K562 (cell line): Measurements from ENCODE around the gene ZBTB14. TPM values are rescaled to one million over a fixed set of nuclear protein-coding genes. Genes with fewer than 3 reads are reported as not detected.

Experiments used
- ATF4 ChIP-seq: fragments of 450-650 bp; formaldehyde crosslinking; IDR thresholded peaks from 2 replicates; pipeline ENCODE4 v1.4.0; 2022; ENCODE audit warnings: mild to moderate bottlenecking, moderate library complexity
- CBX1 ChIP-seq: sonication (generic); IDR thresholded peaks from 2 replicates; pipeline ENCODE4 v1.6.1; 2016; ENCODE audit warnings: antibody characterized with exemption, low read depth, mild to moderate bottlenecking
- CCAR2 ChIP-seq: fragments of 200-400 bp; formaldehyde crosslinking; IDR thresholded peaks from 2 replicates; pipeline ENCODE4 v1.6.1; 2017; ENCODE audit warnings: mild to moderate bottlenecking, low read depth, low read length
- ERF ChIP-seq: fragments of 450-650 bp; formaldehyde crosslinking; IDR thresholded peaks from 2 replicates; pipeline ENCODE4 v1.4.0; 2020; ENCODE audit warnings: mild to moderate bottlenecking, mixed read lengths
- FOXK1 ChIP-seq: sonication (generic); formaldehyde crosslinking; IDR thresholded peaks from 2 replicates; pipeline ENCODE4 v1.8.0; 2022; ENCODE audit warnings: missing genetic modification reagents, mild to moderate bottlenecking, borderline replicate concordance
- GTF2E2 ChIP-seq: fragments of 200-800 bp; sonication (Bioruptor generic); IDR thresholded peaks from 2 replicates; pipeline ENCODE4 v1.6.1; 2016; ENCODE audit warnings: missing genetic modification characterization, missing compliant biosample characterization
- HNRNPH1 ChIP-seq: fragments of 200-400 bp; formaldehyde crosslinking; optimal IDR thresholded peaks from 2 replicates; pipeline ENCODE3; 2017; ENCODE audit warnings: low read depth, mild to moderate bottlenecking, low read length, moderate library complexity
- JUND ChIP-seq, 2 experiments: IDR thresholded peaks; 2 replicates in 1 of 2; 3 replicates in 1 of 2; pipeline ENCODE4 v1.6.1; 2011; ENCODE audit warnings: borderline replicate concordance in 2 of 2, low read depth in 2 of 2, low read length in 2 of 2, improper control_type of control experiment in 1 of 2, missing biosample characterization in 1 of 2, missing genetic modification characterization in 1 of 2, missing genetic modification reagents in 1 of 2
- MEIS2 ChIP-seq: fragments of 450-650 bp; IDR thresholded peaks from 2 replicates; pipeline ENCODE4 v1.6.1; 2014; ENCODE audit warnings: mild to moderate bottlenecking; ENCODE audit not compliant: partially characterized antibody
- RAD21 ChIP-seq, 2 experiments: fragments of 250-450 bp in 1 of 2; fragments of 450-650 bp in 1 of 2; sonication (Bioruptor Pico) in 1 of 2; formaldehyde crosslinking in 1 of 2; IDR thresholded peaks in 1 of 2; conservative IDR thresholded peaks in 1 of 2; 2 replicates each; pipeline versions ENCODE4 v1.4.0 to v1.8.0; 2020 to 2022; ENCODE audit warnings: mild to moderate bottlenecking in 2 of 2, moderate library complexity in 1 of 2
- RBFOX2 ChIP-seq: fragments of 200-400 bp; formaldehyde crosslinking; IDR thresholded peaks from 2 replicates; pipeline ENCODE4 v1.6.1; 2017; ENCODE audit warnings: low read depth, mild to moderate bottlenecking, low read length, moderate library complexity
- SAP30 ChIP-seq: fragments of 200-600 bp; sonication (generic); IDR thresholded peaks from 2 replicates; pipeline ENCODE4 v1.6.1; 2012; ENCODE audit warnings: borderline replicate concordance, low read depth, mild to moderate bottlenecking, moderate library complexity, low read length, control low read depth, inconsistent platforms; ENCODE audit not compliant: insufficient read depth, poor library complexity, severe bottlenecking
- SUPT5H ChIP-seq: fragments of 450-650 bp; IDR thresholded peaks from 2 replicates; pipeline ENCODE4 v1.6.1; 2016
- TAF7 ChIP-seq: fragments of 450-650 bp; IDR thresholded peaks from 2 replicates; pipeline ENCODE4 v1.6.1; 2016; ENCODE audit warnings: missing genetic modification characterization, missing compliant biosample characterization
- TBP ChIP-seq: optimal IDR thresholded peaks from 2 replicates; pipeline ENCODE3; 2011; ENCODE audit warnings: low read depth, low read length, improper control_type of control experiment
- THAP12 ChIP-seq: fragments of 250-450 bp; sonication (Bioruptor Pico); IDR thresholded peaks from 2 replicates; pipeline ENCODE4 v1.9.0; 2021; ENCODE audit warnings: mild to moderate bottlenecking, inconsistent platforms
- ZBED1 ChIP-seq: IDR thresholded peaks from 2 replicates; pipeline ENCODE4 v1.6.1; 2014
- ZNF740 ChIP-seq, 3 experiments: fragments of 200-800 bp in 1 of 3; sonication (Bioruptor generic) in 1 of 3; sonication (generic) in 1 of 3; formaldehyde crosslinking in 1 of 3; IDR thresholded peaks; 2 replicates each; pipeline versions ENCODE4 v1.6.1 to v1.8.0; 2016 to 2022; ENCODE audit warnings: mild to moderate bottlenecking in 2 of 3, missing compliant biosample characterization in 2 of 3, missing genetic modification characterization in 2 of 3, missing genetic modification reagents in 1 of 3
- polyA plus RNA-seq, 8 experiments: library from polyadenylated mRNA; depleted of rRNA in 4 of 8; stranded (reverse) in 5 of 8; unstranded in 3 of 8; fragments of >200 nt; fragmentation: Nextera tagmentation in 2 of 8; fragmentation: Illumina TruSeq in 1 of 8; extraction: Ambion mirVana in 2 of 8; extraction: Trizol in 1 of 8; gene quantifications; 2 replicates each; pipeline versions ENCODE4 v1.2.1 to v1.2.3, GENCODE V29; 2011 to 2014; ENCODE audit warnings: inconsistent platforms in 1 of 8, missing spikeins in 1 of 8
- total RNA-seq, 7 experiments: library from RNA; depleted of rRNA in 6 of 7; stranded (reverse); fragments of >200 nt in 6 of 7; fragmentation: Illumina TruSeq in 2 of 7; extraction: Trizol in 2 of 7; gene quantifications; 2 replicates each; pipeline versions ENCODE4 v1.2.1 to v1.2.3, GENCODE V29; 2011 to 2021; ENCODE audit warnings: low replicate concordance in 1 of 7
- TF ChIP-seq, protein P1 (sequence below): sonication (generic); formaldehyde crosslinking; IDR thresholded peaks from 2 replicates; pipeline ENCODE4 v1.8.1; 2022; ENCODE audit warnings: missing genetic modification reagents
- TF ChIP-seq, protein P2 (sequence below): fragments of 250-450 bp; sonication (Bioruptor Pico); IDR thresholded peaks from 2 replicates; pipeline ENCODE4 v1.8.0; 2021; ENCODE audit warnings: borderline replicate concordance, mild to moderate bottlenecking, moderate library complexity; ENCODE audit not compliant: poor library complexity, severe bottlenecking

The ZBTB14 gene
- total and polyA plus RNA-seq, 9 of the 15 experiments (the other 6 are each of a cell fraction or from before 2014, with no cell fraction given) = 2.8 to 12.6 (median 9.0) TPM

DNA sequence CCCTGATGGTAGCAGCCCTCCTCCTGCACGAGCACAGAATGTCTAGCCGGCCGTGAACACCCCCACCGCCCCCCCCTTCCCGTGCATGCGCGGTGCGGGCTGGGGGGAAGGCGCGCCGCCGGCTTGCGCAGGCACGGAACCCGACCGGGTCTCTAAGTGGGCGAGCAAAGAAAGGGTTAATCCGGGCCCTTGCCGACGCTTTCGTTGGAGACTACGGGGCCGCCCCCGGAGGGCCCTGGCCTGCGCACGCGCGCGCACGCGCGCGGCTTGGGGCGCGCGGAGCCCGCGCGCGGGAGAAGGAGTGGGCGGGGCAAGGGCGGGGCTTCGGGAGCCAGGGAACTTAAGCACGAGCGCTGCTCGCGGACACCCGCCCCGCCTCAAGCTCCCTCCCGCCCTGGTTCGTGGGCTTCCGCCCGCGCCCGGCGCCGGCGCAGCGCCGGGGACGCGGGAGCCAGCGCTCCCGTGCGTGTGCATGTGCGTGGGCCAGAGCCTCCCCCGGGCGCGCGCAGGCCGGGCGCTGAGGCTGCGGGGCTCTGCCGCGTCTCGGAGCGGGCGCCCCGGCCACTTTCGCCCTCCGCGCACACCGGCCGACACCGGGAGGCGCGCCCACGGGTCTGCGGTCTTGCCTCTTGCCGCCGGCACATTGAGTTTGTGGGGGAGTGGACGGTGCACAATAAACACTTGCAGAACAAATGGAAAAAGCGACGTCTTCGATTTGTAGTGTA, 617 bp upstream of the ZBTB14 start (continued):
- TF ChIP-seq, protein P1, sequence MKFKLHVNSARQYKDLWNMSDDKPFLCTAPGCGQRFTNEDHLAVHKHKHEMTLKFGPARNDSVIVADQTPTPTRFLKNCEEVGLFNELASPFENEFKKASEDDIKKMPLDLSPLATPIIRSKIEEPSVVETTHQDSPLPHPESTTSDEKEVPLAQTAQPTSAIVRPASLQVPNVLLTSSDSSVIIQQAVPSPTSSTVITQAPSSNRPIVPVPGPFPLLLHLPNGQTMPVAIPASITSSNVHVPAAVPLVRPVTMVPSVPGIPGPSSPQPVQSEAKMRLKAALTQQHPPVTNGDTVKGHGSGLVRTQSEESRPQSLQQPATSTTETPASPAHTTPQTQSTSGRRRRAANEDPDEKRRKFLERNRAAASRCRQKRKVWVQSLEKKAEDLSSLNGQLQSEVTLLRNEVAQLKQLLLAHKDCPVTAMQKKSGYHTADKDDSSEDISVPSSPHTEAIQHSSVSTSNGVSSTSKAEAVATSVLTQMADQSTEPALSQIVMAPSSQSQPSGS (CRISPR knock-in tag) = no peak
- TF ChIP-seq RBFOX2 (peak; percentile 86), CBX1 (peak; percentile 16; the same call in 1 of the 2 replicates), GTF2E2 (peak; percentile 90), RAD21 (CRISPR knock-in tag; conservative IDR thresholded peaks at IDR 0.05 in 1 of 2, IDR thresholded peaks at IDR 0.05 in 1 of 2) (no peak), JUND (IDR thresholded peaks at IDR 0.05; ENCODE audit: borderline replicate concordance, low read depth, low read length) (no peak), JUND (tag; IDR thresholded peaks at IDR 0.05; ENCODE audit: borderline replicate concordance, low read depth, low read length) (peak; percentile 8; the same call in 1 of the 3 replicates), CCAR2 (no peak), FOXK1 (CRISPR knock-in tag) (no peak), SUPT5H (no peak; the same call in 1 of the 2 replicates), HNRNPH1 (no peak), TBP (peak; percentile 63), TAF7 (tag) (no peak), ZNF740 (CRISPR knock-in tag; IDR thresholded peaks at IDR 0.05) (peak; percentile 98), ZNF740 (tag; IDR thresholded peaks at IDR 0.05) (peak in 1 of 2 experiments; percentile 99; a peak in 2 of 4 replicates), ERF (CRISPR knock-in tag) (peak; percentile 65), ATF4 (CRISPR knock-in tag) (peak; percentile 63), MEIS2 (peak; percentile 91), ZBED1 (no peak), SAP30 (peak; percentile 42), THAP12 (peak; percentile 89; the same call in 1 of the 2 replicates)
- TF ChIP-seq, protein P2, sequence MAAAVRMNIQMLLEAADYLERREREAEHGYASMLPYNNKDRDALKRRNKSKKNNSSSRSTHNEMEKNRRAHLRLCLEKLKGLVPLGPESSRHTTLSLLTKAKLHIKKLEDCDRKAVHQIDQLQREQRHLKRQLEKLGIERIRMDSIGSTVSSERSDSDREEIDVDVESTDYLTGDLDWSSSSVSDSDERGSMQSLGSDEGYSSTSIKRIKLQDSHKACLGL (CRISPR knock-in tag) = peak; percentile 39
